GM21786 (cell line): ENCODE measurements around the gene CNTNAP3.
"Not testable (repeated sequence)": the region's sequence is repeated elsewhere in the genome, so short reads cannot be mapped to it uniquely, and the experiment has no call there.

Experiments used
- ATAC-seq: cut with Tn5 transposase; IDR thresholded peaks from one replicate; pipeline ENCODE4 v1.9.1; 2021; ENCODE audit not compliant: unreplicated experiment

CNTNAP3 gene

GRCh38 chr9:39287980-39288379, at the start of gene CNTNAP3:
TSS of gene CNTNAP3 (minus strand) at chr9:39288167. CDS start at chr9:39288064, 103 bp downstream.
- not testable (repeated sequence) for ATAC-seq

- not testable (repeated sequence) for ATAC-seq
Observed at GRCh38 chr9:39279995-39280394, 8.0 kb downstream of the CNTNAP3 start.

GRCh38 chr9:39242513-39242912, 45.5 kb downstream of the CNTNAP3 start:
- ATAC-seq: not testable (repeated sequence)

GRCh38 chr9:39232130-39232991, 55.6 kb downstream of the CNTNAP3 start:
- ATAC-seq: not testable (repeated sequence)

- ATAC-seq: not testable (repeated sequence)
Observed at GRCh38 chr9:39215976-39216375, 72.0 kb downstream of the CNTNAP3 start.

- ATAC-seq: not testable (repeated sequence)
Observed at GRCh38 chr9:39209773-39210172, 78.2 kb downstream of the CNTNAP3 start.

- ATAC-seq: not testable (repeated sequence)
Observed at GRCh38 chr9:39206643-39207042, 81.3 kb downstream of the CNTNAP3 start.

GRCh38 chr9:39205842-39206241, 82.1 kb downstream of the CNTNAP3 start:
- not testable (repeated sequence) for ATAC-seq

GRCh38 chr9:39200412-39200811, 87.6 kb downstream of the CNTNAP3 start:
- ATAC-seq: not testable (repeated sequence)

- ATAC-seq: not testable (repeated sequence)
Observed at GRCh38 chr9:39198000-39198709, 89.8 kb downstream of the CNTNAP3 start.

- ATAC-seq: not testable (repeated sequence)
Observed at GRCh38 chr9:39171370-39171769, 116.6 kb downstream of the CNTNAP3 start.

GRCh38 chr9:39157714-39158113, 130.3 kb downstream of the CNTNAP3 start:
- not testable (repeated sequence) for ATAC-seq

GRCh38 chr9:39132826-39133552, 155.0 kb downstream of the CNTNAP3 start:
- ATAC-seq: not testable (repeated sequence)

- not testable (repeated sequence) for ATAC-seq
Observed at GRCh38 chr9:39121401-39121800, 166.6 kb downstream of the CNTNAP3 start.

GRCh38 chr9:39111746-39112145, 176.2 kb downstream of the CNTNAP3 start:
- not testable (repeated sequence) for ATAC-seq

GRCh38 chr9:39108145-39108544, 179.8 kb downstream of the CNTNAP3 start:
- no peak for ATAC-seq

- ATAC-seq: not testable (repeated sequence)
Observed at GRCh38 chr9:39097208-39097607, 190.8 kb downstream of the CNTNAP3 start.

- not testable (repeated sequence) for ATAC-seq
Observed at GRCh38 chr9:39085311-39085710, 202.7 kb downstream of the CNTNAP3 start.

GRCh38 chr9:39082574-39082973, 205.4 kb downstream of the CNTNAP3 start:
- ATAC-seq: not testable (repeated sequence)

GRCh38 chr9:39080081-39080480, 207.9 kb downstream of the CNTNAP3 start:
- not testable (repeated sequence) for ATAC-seq
